ENCODE data around the gene C10orf90.

The C10orf90 gene

GRCh38 chr10:126459878-126460481 lies 210.5 kb downstream of the C10orf90 start:
- no peak for DNase-seq (ENCODE audit: low spot score)

GRCh38 chr10:126459032-126459831 lies 211.3 kb downstream of the C10orf90 start:
- DNase-seq (ENCODE audit: low spot score) = no peak

GRCh38 chr10:126458466-126458865 lies 212.0 kb downstream of the C10orf90 start:
- no peak for DNase-seq (ENCODE audit: low spot score)

GRCh38 chr10:126456632-126457031 lies 213.9 kb downstream of the C10orf90 start:
- no peak for DNase-seq (ENCODE audit: low spot score)

GRCh38 chr10:126455766-126456405 lies 214.6 kb downstream of the C10orf90 start:
- DNase-seq (ENCODE audit: low spot score) = no peak

- no peak for DNase-seq (ENCODE audit: low spot score)
Measured at GRCh38 chr10:126455036-126455765, 215.3 kb downstream of the C10orf90 start.

- no peak for DNase-seq (ENCODE audit: low spot score)
Measured at GRCh38 chr10:126454045-126454751, 216.3 kb downstream of the C10orf90 start.

GRCh38 chr10:126452245-126452644 lies 218.2 kb downstream of the C10orf90 start:
- DNase-seq (ENCODE audit: low spot score) = no peak

- no peak for DNase-seq (ENCODE audit: low spot score)
Measured at GRCh38 chr10:126448091-126448490, 222.4 kb downstream of the C10orf90 start.

- no peak for DNase-seq (ENCODE audit: low spot score)
Measured at GRCh38 chr10:126439942-126440341, 230.6 kb downstream of the C10orf90 start.

- no peak for DNase-seq (ENCODE audit: low spot score)
Measured at GRCh38 chr10:126438407-126438783, 232.1 kb downstream of the C10orf90 start.

- no peak for DNase-seq (ENCODE audit: low spot score)
Measured at GRCh38 chr10:126437635-126438406, 232.7 kb downstream of the C10orf90 start.

- no peak for DNase-seq (ENCODE audit: low spot score)
Measured at GRCh38 chr10:126434235-126434634, 236.3 kb downstream of the C10orf90 start.

GRCh38 chr10:126433351-126433750 lies 237.1 kb downstream of the C10orf90 start:
- DNase-seq (ENCODE audit: low spot score) = no peak

- DNase-seq (ENCODE audit: low spot score) = no peak
Measured at GRCh38 chr10:126432507-126432906, 238.0 kb downstream of the C10orf90 start.

- DNase-seq (ENCODE audit: low spot score) = no peak
Measured at GRCh38 chr10:126431816-126432215, 238.7 kb downstream of the C10orf90 start.

GRCh38 chr10:126430512-126430911 lies 240.0 kb downstream of the C10orf90 start:
- no peak for DNase-seq (ENCODE audit: low spot score)

GRCh38 chr10:126429275-126429674 lies 241.2 kb downstream of the C10orf90 start:
- no peak for DNase-seq (ENCODE audit: low spot score)

GRCh38 chr10:126425489-126426065 lies 244.9 kb downstream of the C10orf90 start:
- no peak for DNase-seq (ENCODE audit: low spot score)

- DNase-seq (ENCODE audit: low spot score) = no peak
Measured at GRCh38 chr10:126425032-126425431, 245.5 kb downstream of the C10orf90 start.
